HUES6 (cell line): ENCODE data around the gene TMEM151A.
"Not testable (repeated sequence)": the region's sequence is repeated elsewhere in the genome, so short reads cannot be mapped to it uniquely, and the experiment has no call there.

Experiments
- H3K27ac ChIP-seq: 2 replicates; pipeline ENCODE4 v1.7.0; 2013; ENCODE audit warnings: low read depth, mild to moderate bottlenecking, low read length, inconsistent platforms
- H3K27me3 ChIP-seq: 2 replicates; pipeline ENCODE4 v1.6.1; 2013; ENCODE audit warnings: low read length; ENCODE audit not compliant: control insufficient read depth, insufficient read depth
- H3K36me3 ChIP-seq: 2 replicates; pipeline ENCODE4 v1.6.1; 2013; ENCODE audit warnings: low read length; ENCODE audit not compliant: control insufficient read depth, insufficient read depth
- H3K4me1 ChIP-seq: 2 replicates; pipeline ENCODE4 v1.6.1; 2013; ENCODE audit warnings: low read length; ENCODE audit not compliant: control insufficient read depth, insufficient read depth
- H3K4me3 ChIP-seq: 2 replicates; pipeline ENCODE4 v1.5.1; 2013; ENCODE audit warnings: low read depth, low read length
- H3K9ac ChIP-seq: one replicate; pipeline ENCODE4 v1.6.1; 2013; ENCODE audit warnings: mild to moderate bottlenecking, low read length
- H3K9me3 ChIP-seq: 2 replicates; pipeline ENCODE4 v1.6.1; 2013; ENCODE audit warnings: low read depth, low read length; ENCODE audit not compliant: control insufficient read depth, insufficient read depth

Gene TMEM151A

GRCh38 chr11:66317723-66318599 lies 26.3 kb downstream of the TMEM151A start:
- peak overlapping the region; percentile 20 for H3K9ac ChIP-seq
- H3K27ac ChIP-seq, result peak overlapping the region; percentile 43; the same call in 1 of the 2 replicates
- no peaks in the 10 kb centered on the region; the same call in 1 of the 2 replicates for H3K27me3 ChIP-seq
- peaks cover 29% of the 10 kb centered on the region for H3K4me1 ChIP-seq
- H3K36me3 ChIP-seq, result no peaks in the 10 kb centered on the region
- 0 out of 2 replicates have a peak overlapping the region, but pooled peaks have one; percentile 1 for H3K4me3 ChIP-seq
- peaks cover 4% of the 10 kb centered on the region; the same call in 1 of the 2 replicates for H3K9me3 ChIP-seq

- Histone ChIP-seq H3K9me3 (peaks cover 4% of the 10 kb centered on the region; the same call in 1 of the 2 replicates), H3K36me3 (no peaks in the 10 kb centered on the region), H3K27ac (no peak overlapping the region), H3K4me1 (peaks cover 29% of the 10 kb centered on the region), H3K9ac (no peak overlapping the region), H3K4me3 (no peak overlapping the region), H3K27me3 (no peaks in the 10 kb centered on the region; the same call in 1 of the 2 replicates)
These were observed 26.9 kb downstream of the TMEM151A start for GRCh38 chr11:66318600-66318970.

GRCh38 chr11:66320289-66320688 lies 28.6 kb downstream of the TMEM151A start:
- not testable (repeated sequence) for H3K4me3 ChIP-seq, H3K9me3 ChIP-seq
- H3K4me1 ChIP-seq, result peaks cover 35% of the 10 kb centered on the region

DNA sequence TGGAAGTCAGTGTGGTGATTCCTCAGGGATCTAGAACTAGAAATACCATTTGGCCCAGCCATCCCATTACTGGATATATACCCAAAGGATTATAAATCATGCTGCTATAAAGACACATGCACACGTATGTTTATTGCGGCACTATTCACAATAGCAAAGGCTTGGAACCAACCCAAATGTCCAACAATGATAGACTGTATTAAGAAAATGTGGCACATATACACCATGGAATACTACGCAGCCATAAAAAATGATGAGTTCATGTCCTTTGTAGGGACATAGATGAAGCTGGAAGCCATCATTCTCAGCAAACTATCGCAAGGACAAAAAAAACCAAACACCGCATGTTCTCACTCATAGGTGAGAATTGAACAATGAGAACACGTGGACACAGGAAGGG lies 29.1 kb downstream of the TMEM151A start:
- not testable (repeated sequence) for H3K27ac ChIP-seq, H3K9me3 ChIP-seq, H3K9ac ChIP-seq, H3K27me3 ChIP-seq, H3K4me3 ChIP-seq, H3K36me3 ChIP-seq
- H3K4me1 ChIP-seq, result peaks cover 39% of the 10 kb centered on the region

More at GRCh38 chr11:66320289-66320688, 28.6 kb downstream of the TMEM151A start:
- H3K27me3 ChIP-seq, H3K27ac ChIP-seq, H3K36me3 ChIP-seq, H3K9ac ChIP-seq: not testable (repeated sequence)

- Histone ChIP-seq H3K4me1 (peaks cover 40% of the 10 kb centered on the region), H3K27ac (no peak overlapping the region), H3K9me3 (peaks cover 4% of the 10 kb centered on the region; the same call in 1 of the 2 replicates), H3K36me3 (no peaks in the 10 kb centered on the region), H3K9ac (no peak overlapping the region), H3K27me3 (no peaks in the 10 kb centered on the region), H3K4me3 (no peak overlapping the region)
These were observed 29.9 kb downstream of the TMEM151A start for GRCh38 chr11:66321606-66322005.

- Histone ChIP-seq H3K9ac (no peak overlapping the region), H3K27ac (no peak overlapping the region), H3K4me1 (peaks cover 41% of the 10 kb centered on the region), H3K9me3 (peaks cover 4% of the 10 kb centered on the region; the same call in 1 of the 2 replicates), H3K4me3 (no peak overlapping the region), H3K27me3 (no peaks in the 10 kb centered on the region), H3K36me3 (no peaks in the 10 kb centered on the region)
These were observed 31.2 kb downstream of the TMEM151A start for GRCh38 chr11:66322732-66323427.

GRCh38 chr11:66323684-66324083 lies 32.0 kb downstream of the TMEM151A start:
- Histone ChIP-seq H3K9me3 (peaks cover 4% of the 10 kb centered on the region; the same call in 1 of the 2 replicates), H3K4me1 (peaks cover 41% of the 10 kb centered on the region), H3K9ac (no peak overlapping the region), H3K4me3 (no peak overlapping the region), H3K27ac (no peak overlapping the region), H3K27me3 (no peaks in the 10 kb centered on the region), H3K36me3 (no peaks in the 10 kb centered on the region)

DNA sequence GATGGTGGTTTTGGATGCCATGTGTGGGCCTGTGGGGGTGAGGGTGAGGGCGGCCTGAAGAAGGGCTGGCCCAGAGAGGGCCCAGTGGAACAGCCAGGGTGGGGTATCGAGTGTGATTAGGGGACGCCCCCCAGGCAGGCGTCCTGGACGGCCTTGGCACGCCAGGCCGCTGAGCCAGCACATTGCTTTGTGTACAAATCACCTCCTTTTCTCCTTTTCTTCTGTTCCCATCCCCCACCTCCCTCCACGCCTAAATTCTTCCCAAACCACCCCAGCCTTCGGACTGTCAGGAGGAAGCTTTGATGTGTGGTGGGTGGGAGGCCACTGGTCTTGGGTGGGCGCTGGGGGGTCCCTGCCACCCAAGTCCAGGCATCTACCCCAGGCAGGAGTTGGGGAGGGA lies 33.0 kb downstream of the TMEM151A start:
- no peak overlapping the region for H3K9ac ChIP-seq
- H3K27ac ChIP-seq, result 0 out of 2 replicates have a peak overlapping the region, but pooled peaks have one; percentile 8
- peaks cover 43% of the 10 kb centered on the region for H3K4me1 ChIP-seq
- H3K4me3 ChIP-seq, result no peak overlapping the region
- no peaks in the 10 kb centered on the region for H3K9me3 ChIP-seq
- no peaks in the 10 kb centered on the region for H3K27me3 ChIP-seq
- H3K36me3 ChIP-seq, result no peaks in the 10 kb centered on the region

GRCh38 chr11:66325263-66325671 lies 33.6 kb downstream of the TMEM151A start:
- Histone ChIP-seq H3K9me3 (no peaks in the 10 kb centered on the region), H3K9ac (no peak overlapping the region), H3K4me1 (peaks cover 43% of the 10 kb centered on the region), H3K27ac (no peak overlapping the region), H3K4me3 (no peak overlapping the region), H3K27me3 (no peaks in the 10 kb centered on the region), H3K36me3 (no peaks in the 10 kb centered on the region)

DNA sequence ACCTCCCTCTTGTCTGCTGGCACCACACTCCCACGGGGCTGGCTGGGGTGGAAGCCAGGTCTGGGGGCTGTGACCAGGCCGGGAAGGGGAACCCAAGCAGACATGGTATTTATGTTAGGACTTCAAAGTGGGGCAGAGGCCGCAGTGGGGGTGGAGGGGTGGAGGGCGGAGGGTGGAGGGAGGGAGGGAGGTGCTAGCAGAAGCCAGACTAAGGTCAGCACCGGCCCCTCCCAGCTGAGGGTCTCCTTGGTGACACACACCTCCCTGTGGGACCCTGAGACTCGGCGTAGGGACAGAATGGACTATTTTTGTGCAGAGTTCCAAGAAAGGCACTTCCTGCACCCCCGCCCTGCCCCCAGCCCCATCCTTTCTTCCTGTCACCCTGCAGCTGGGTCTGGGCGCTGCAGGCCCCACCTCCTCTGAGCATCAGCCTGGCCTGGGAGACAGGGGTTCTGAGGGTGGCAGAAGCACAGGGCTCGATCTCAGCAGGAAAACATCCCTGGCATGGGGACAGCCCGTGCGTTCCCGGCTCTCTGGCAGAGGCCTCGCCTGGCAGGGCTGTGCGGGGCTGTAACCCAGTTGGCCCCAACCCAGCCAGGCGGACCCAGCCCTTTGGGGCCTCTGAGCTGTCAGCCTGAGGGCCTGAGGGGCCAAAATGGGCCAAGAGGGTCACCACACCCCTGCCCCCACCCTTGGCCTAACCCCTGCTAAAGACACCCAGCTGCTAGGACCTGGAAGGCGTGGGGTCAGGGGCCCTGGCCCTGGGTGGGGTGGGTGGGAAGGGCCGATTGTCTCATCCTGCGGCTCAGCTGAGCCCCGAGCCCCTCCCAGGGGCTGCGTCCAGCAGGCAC lies 34.8 kb downstream of the TMEM151A start:
- Histone ChIP-seq H3K9me3 (no peaks in the 10 kb centered on the region), H3K27ac (no peak overlapping the region), H3K27me3 (no peaks in the 10 kb centered on the region), H3K36me3 (no peaks in the 10 kb centered on the region), H3K4me1 (peaks cover 43% of the 10 kb centered on the region), H3K9ac (no peak overlapping the region), H3K4me3 (no peak overlapping the region)
